Karpas-422 (cell line): ENCODE data around the gene RPS27A. TPM values are rescaled to one million over a fixed set of nuclear protein-coding genes. Genes with fewer than 3 reads are reported as not detected.
"Not testable (repeated sequence)": the region's sequence is repeated elsewhere in the genome, so short reads cannot be mapped to it uniquely, and the experiment has no call there.

ENCODE experiments used
- DNase-seq: peaks from one replicate; pipeline ENCODE4 v3.0.0-alpha.2; 2015
- H2AFZ ChIP-seq: fragments of 200-600 bp; sonication (generic); 2 replicates; pipeline ENCODE4 v1.6.1; 2014; ENCODE audit warnings: antibody characterized with exemption, low read length, mixed read lengths
- H3K27ac ChIP-seq: fragments of 200-600 bp; sonication (generic); 2 replicates; pipeline ENCODE4 v1.5.1; 2014; ENCODE audit warnings: mild to moderate bottlenecking, low read length, moderate library complexity
- H3K27me3 ChIP-seq: fragments of 200-600 bp; sonication (generic); 2 replicates; pipeline ENCODE4 v1.6.1; 2014; ENCODE audit warnings: low read length, mixed read lengths
- H3K36me3 ChIP-seq: fragments of 200-600 bp; sonication (generic); 2 replicates; pipeline ENCODE4 v1.6.1; 2014; ENCODE audit warnings: low read length, mixed read lengths; ENCODE audit not compliant: insufficient read depth
- H3K4me1 ChIP-seq: fragments of 200-600 bp; sonication (generic); 2 replicates; pipeline ENCODE4 v1.6.1; 2014; ENCODE audit warnings: mild to moderate bottlenecking, low read length, mixed read lengths
- H3K4me2 ChIP-seq: fragments of 200-600 bp; sonication (generic); 2 replicates; pipeline ENCODE4 v1.6.1; 2014; ENCODE audit warnings: low read length, low read depth, mild to moderate bottlenecking; ENCODE audit not compliant: poor library complexity, severe bottlenecking
- H3K4me3 ChIP-seq: fragments of 200-600 bp; sonication (generic); 2 replicates; pipeline ENCODE4 v1.5.1; 2014; ENCODE audit warnings: mild to moderate bottlenecking, antibody characterized with exemption, low read length, mixed read lengths
- H3K79me2 ChIP-seq: fragments of 200-600 bp; sonication (generic); 2 replicates; pipeline ENCODE4 v1.6.1; 2014; ENCODE audit warnings: mild to moderate bottlenecking, low read length, mixed read lengths
- H3K9ac ChIP-seq: fragments of 200-600 bp; sonication (generic); 2 replicates; pipeline ENCODE4 v1.6.0; 2014; ENCODE audit warnings: low read length
- H3K9me2 ChIP-seq: fragments of 200-600 bp; sonication (generic), shearing (Covaris generic); replicated peaks from 2 replicates; pipeline ENCODE4 v1.6.0; 2014; ENCODE audit warnings: mild to moderate bottlenecking, low read length, moderate library complexity; ENCODE audit not compliant: insufficient read depth
- H3K9me3 ChIP-seq: fragments of 300-700, 200-600 bp; sonication (generic); 2 replicates; pipeline ENCODE4 v1.6.1; 2014; ENCODE audit warnings: low read length, mixed read lengths
- H4K20me1 ChIP-seq: fragments of 200-600 bp; sonication (generic); 2 replicates; pipeline ENCODE4 v1.6.1; 2014; ENCODE audit warnings: mild to moderate bottlenecking, antibody characterized with exemption, low read length, low read depth; ENCODE audit not compliant: insufficient read depth
- total RNA-seq: library from RNA; depleted of rRNA; stranded (reverse); fragments of >200 nt; shearing (Covaris generic); gene quantifications from 2 replicates; pipeline ENCODE4 v1.2.3, GENCODE V29; 2014; ENCODE audit warnings: low replicate concordance; rRNA removed

Gene RPS27A
- 1,457 and 2,669 TPM in 2 replicates for total RNA-seq

DNA sequence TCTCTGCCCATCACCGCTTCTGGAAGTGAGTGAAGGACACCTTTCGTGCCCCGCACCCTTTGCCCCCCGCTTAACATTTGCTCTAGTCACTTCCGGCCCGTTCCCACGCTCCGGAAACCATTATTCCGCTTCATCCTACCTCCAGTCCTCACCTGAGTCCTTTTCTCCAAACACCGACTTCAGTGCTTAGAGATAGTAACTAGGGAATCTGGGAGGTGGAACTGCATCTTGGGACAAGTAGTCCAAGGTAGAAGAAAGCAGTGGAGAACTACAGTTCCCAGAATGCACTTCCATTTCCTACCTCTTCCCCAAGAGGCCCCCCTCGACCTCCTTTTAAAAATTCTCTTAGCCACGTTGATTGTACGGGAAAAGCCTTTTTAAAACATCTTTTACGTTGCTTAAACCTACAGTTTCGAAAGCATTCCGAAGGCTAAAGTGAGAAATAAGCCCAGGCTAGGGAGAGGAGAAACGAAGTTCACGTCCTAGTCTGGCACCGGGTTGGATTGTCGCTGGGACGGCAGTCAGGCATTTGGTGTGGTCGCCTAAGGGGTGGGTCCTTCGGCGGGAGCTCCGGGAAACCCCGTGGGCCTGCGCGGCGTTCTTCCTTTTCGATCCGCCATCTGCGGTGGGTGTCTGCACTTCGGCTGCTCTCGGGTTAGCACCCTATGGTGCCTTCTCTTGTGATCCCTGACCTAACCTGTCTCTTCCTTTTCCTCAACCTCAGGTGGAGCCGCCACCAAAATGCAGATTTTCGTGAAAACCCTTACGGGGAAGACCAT lies at the start of gene RPS27A, which contains the start of gene CLHC1:
TSS of gene RPS27A (plus strand) at position 605 of the 779 bp plus-strand sequence. CDS start at position 742, 137 bp downstream.
TSS of gene CLHC1 (minus strand) at position 210 of the 779 bp plus-strand sequence. CDS start 9,882 bp downstream, outside the sequence.
- Histone ChIP-seq H3K9me3 (no peaks in the 10 kb centered on the region), H2AFZ (peak within 1 kb of the TSS; percentile 97), H3K79me2 (peaks cover 63% of the 10 kb centered on the region), H3K36me3 (peaks cover 45% of the 10 kb centered on the region), H3K4me2 (peak within 1 kb of the TSS; percentile 86), H3K27me3 (no peaks in the 10 kb centered on the region), H3K4me3 (peak within 1 kb of the TSS; percentile 96), H3K27ac (peak within 1 kb of the TSS; percentile 90), H3K9ac (peak within 1 kb of the TSS; percentile 98), H3K4me1 (peaks cover 42% of the 10 kb centered on the region), H3K9me2 (0 out of 2 replicates have a peak, but pooled peaks cover 2% of the 10 kb centered on the region), H4K20me1 (peaks cover 19% of the 10 kb centered on the region)
- DNase-seq = peak; percentile 95

DNA sequence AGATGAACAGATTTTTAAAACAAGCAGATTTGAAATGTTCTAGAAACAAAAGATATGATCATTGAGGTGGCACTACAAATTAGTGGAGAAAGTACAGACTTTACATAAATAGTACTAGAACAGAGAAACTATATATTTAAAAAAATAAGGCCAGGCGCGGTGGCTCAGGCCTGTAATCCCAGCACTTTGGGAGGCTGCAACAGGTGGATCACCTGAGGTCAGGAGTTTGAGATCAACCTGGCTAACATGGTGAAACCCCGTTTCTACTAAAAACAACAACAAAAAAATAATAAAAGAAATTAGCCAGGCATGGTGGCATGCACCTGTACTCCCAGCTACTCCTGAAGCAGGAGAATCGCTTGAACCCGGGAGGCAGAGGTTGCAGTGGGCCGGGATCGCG lies 45.7 kb upstream of the RPS27A start:
- H3K9ac ChIP-seq, H3K27ac ChIP-seq, H3K9me2 ChIP-seq, H3K4me3 ChIP-seq, H3K4me2 ChIP-seq, H3K27me3 ChIP-seq, DNase-seq, H2AFZ ChIP-seq, H3K79me2 ChIP-seq, H4K20me1 ChIP-seq: not testable (repeated sequence)
- H3K4me1 ChIP-seq = peaks cover 10% of the 10 kb centered on the region
- H3K36me3 ChIP-seq = peaks cover 11% of the 10 kb centered on the region; the same call in 1 of the 2 replicates
- peaks cover 10% of the 10 kb centered on the region; the same call in 1 of the 2 replicates for H3K9me3 ChIP-seq

DNA sequence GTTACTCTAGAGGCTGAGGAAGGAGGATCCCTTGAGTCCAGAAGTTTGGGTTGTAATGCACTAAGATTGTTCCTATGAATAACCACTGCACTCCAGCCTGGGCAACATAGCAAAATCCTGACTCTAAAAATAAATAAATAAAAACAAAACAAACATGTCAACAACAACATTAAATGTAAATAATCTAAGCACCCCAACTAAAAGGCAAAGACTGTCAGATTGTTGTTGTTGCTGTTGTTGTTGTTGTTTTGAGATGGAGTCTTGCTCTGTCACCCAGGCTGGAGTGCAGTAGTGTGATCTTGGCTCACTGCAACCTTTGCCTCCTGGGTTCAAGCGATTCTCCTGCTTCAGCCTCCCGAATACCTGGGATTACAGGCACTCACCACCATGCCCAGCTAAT lies 40.6 kb upstream of the RPS27A start:
- peaks cover 12% of the 10 kb centered on the region; the same call in 1 of the 2 replicates for H3K36me3 ChIP-seq
- H3K27ac ChIP-seq, H3K9me2 ChIP-seq, DNase-seq, H2AFZ ChIP-seq, H4K20me1 ChIP-seq, H3K9ac ChIP-seq, H3K4me2 ChIP-seq, H3K4me1 ChIP-seq, H3K79me2 ChIP-seq, H3K4me3 ChIP-seq, H3K27me3 ChIP-seq: not testable (repeated sequence)
- peaks cover 10% of the 10 kb centered on the region; the same call in 1 of the 2 replicates for H3K9me3 ChIP-seq

DNA sequence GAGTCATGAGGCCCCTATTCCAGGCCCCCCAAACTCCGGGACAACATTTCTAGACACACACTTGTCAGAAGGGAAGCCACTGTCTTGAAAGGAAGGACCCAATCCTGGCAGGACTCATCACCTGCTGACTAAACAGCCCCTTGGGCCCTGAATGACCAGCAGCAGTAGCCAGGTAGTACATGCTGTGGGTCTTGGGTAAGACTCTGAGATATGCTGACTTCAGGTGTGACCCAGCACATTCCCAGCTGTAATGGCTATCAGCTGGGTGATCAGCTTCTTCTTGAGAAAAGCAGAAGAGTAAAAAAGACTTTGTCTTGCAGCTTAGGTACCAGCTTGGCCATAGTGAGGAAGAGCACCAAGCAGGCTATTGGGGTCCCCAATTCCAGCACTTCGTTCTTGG lies 36.0 kb upstream of the RPS27A start:
- H3K9me2 ChIP-seq = no peaks in the 10 kb centered on the region
- peaks cover 2% of the 10 kb centered on the region; the same call in 1 of the 2 replicates for H3K9me3 ChIP-seq
- H3K36me3 ChIP-seq = peaks cover 19% of the 10 kb centered on the region
- H4K20me1 ChIP-seq = no peaks in the 10 kb centered on the region
- DNase-seq = no peak
- no peaks in the 10 kb centered on the region for H3K27me3 ChIP-seq
- no peaks in the 10 kb centered on the region for H3K4me1 ChIP-seq
- no peak overlapping the region for H3K27ac ChIP-seq
- no peak overlapping the region for H3K4me3 ChIP-seq
- no peak overlapping the region for H2AFZ ChIP-seq
- no peak overlapping the region for H3K9ac ChIP-seq
- H3K4me2 ChIP-seq = no peak overlapping the region
- H3K79me2 ChIP-seq = no peaks in the 10 kb centered on the region

DNA sequence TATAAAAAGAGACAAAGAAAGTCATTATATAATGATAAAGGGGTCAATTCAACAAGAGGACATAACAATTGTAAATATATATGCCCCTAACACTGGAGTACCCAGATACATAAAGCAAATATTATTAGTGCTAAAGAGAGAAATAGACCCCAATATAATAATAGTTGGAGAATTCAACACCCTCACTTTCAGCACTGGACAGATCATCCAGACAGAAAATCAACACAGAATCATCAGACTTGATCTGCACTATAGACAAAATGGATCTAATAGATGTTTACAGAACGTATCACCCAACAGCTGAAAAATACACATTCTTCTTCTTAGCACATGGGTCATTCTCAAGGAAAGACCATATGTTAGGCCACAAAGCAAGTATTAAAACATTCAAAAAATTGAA lies 32.1 kb upstream of the RPS27A start:
- Histone ChIP-seq H3K9me2 (no peaks in the 10 kb centered on the region), H3K36me3 (peaks cover 23% of the 10 kb centered on the region), H4K20me1 (no peaks in the 10 kb centered on the region), H3K27ac (no peak overlapping the region), H3K4me1 (no peaks in the 10 kb centered on the region), H3K9me3 (peaks cover 4% of the 10 kb centered on the region; the same call in 1 of the 2 replicates), H3K79me2 (no peaks in the 10 kb centered on the region), H3K9ac (no peak overlapping the region), H3K4me3 (no peak overlapping the region), H3K4me2 (no peak overlapping the region), H3K27me3 (no peaks in the 10 kb centered on the region), H2AFZ (no peak overlapping the region)
- no peak for DNase-seq

DNA sequence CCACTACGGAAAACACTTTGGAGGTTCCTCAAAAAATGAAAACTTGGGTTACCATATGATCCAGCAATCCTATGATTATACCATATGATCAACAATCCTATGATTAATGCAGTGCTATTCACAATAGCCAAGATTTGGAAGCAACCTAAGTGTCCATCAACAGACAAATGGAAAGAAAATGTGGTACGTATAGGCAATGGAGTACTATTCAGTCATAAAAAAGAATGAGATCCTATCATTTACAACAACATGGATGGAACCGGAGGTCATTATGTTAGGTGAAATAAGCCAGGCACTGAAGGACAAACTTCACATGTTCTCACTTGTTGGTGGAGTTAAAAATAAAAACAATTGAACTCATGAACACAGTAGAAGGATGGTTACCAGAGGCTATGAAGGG lies 28.0 kb upstream of the RPS27A start:
- no peak overlapping the region for H3K9ac ChIP-seq
- no peak overlapping the region for H3K4me2 ChIP-seq
- no peak overlapping the region for H3K27ac ChIP-seq
- H3K9me2 ChIP-seq = no peaks in the 10 kb centered on the region
- no peaks in the 10 kb centered on the region for H4K20me1 ChIP-seq
- DNase-seq = no peak
- H3K4me1 ChIP-seq = no peaks in the 10 kb centered on the region
- H3K36me3 ChIP-seq = peaks cover 13% of the 10 kb centered on the region
- no peaks in the 10 kb centered on the region for H3K27me3 ChIP-seq
- H3K9me3 ChIP-seq = peaks cover 4% of the 10 kb centered on the region; the same call in 1 of the 2 replicates
- H3K4me3 ChIP-seq = no peak overlapping the region
- no peaks in the 10 kb centered on the region for H3K79me2 ChIP-seq
- H2AFZ ChIP-seq = no peak overlapping the region

DNA sequence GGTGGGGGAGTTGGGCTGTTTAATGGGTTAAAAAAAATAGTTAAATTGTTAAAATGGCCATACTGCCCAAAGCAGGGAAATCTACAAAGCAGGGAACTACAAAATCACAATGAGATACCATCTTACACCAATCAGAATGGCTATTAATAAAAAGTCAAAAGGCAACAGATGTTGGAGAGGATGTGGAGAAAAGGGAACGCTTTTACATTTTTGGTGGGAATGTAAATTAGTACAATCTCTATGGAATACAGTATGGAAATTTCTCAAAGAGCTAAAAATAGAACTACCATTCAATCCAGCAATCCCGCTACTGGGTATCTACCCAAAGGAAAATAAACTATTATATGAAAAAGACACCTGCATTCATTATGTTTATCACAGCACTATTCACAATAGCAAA lies 27.5 kb upstream of the RPS27A start:
- H2AFZ ChIP-seq = no peak overlapping the region
- no peak for DNase-seq

DNA sequence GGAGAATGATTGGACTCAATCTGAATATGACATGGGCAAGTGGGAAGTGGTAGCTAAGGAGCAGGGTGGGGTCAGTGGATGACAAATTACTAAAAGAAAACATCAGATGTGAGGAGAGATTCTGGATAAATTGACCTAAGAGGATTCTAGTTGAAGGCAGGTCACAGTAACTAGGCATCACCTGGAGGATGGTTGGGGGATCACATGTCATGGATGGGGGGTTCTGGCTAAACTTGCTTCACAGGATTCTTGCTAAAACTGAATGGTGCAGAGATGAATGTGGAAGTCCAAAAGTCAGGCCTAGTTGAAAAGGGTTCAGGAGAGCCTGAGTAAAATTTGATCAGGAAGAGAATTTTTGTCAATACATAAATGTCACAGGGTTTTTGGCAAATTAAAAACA lies 18.7 kb upstream of the RPS27A start:
- no peak overlapping the region for H3K4me2 ChIP-seq
- no peaks in the 10 kb centered on the region for H3K9me2 ChIP-seq
- no peaks in the 10 kb centered on the region for H3K36me3 ChIP-seq

More for the DNA sequence above, 27.5 kb upstream of the RPS27A start:
- no peak overlapping the region for H3K4me3 ChIP-seq
- H4K20me1 ChIP-seq = no peaks in the 10 kb centered on the region
- H3K36me3 ChIP-seq = peaks cover 9% of the 10 kb centered on the region; the same call in 1 of the 2 replicates
- no peaks in the 10 kb centered on the region for H3K79me2 ChIP-seq
- H3K4me2 ChIP-seq = no peak overlapping the region
- peaks cover 4% of the 10 kb centered on the region; the same call in 1 of the 2 replicates for H3K9me3 ChIP-seq
- no peaks in the 10 kb centered on the region for H3K27me3 ChIP-seq
- H3K9ac ChIP-seq = no peak overlapping the region
- H3K9me2 ChIP-seq = no peaks in the 10 kb centered on the region
- no peaks in the 10 kb centered on the region for H3K4me1 ChIP-seq
- H3K27ac ChIP-seq = no peak overlapping the region

More for the DNA sequence above, 18.7 kb upstream of the RPS27A start:
- H3K79me2 ChIP-seq = peaks cover under 1% of the 10 kb centered on the region; the same call in 1 of the 2 replicates
- no peak overlapping the region for H3K9ac ChIP-seq
- H3K27me3 ChIP-seq = no peaks in the 10 kb centered on the region
- no peak overlapping the region for H3K4me3 ChIP-seq
- peaks cover 9% of the 10 kb centered on the region for H3K4me1 ChIP-seq
- H4K20me1 ChIP-seq = no peaks in the 10 kb centered on the region
- no peak overlapping the region for H3K27ac ChIP-seq
- no peaks in the 10 kb centered on the region for H3K9me3 ChIP-seq
- no peak for DNase-seq
- no peak overlapping the region for H2AFZ ChIP-seq
